Small intestine (tissue), 7 donors: ENCODE measurements around the gene ST3GAL6. TPM values are rescaled to one million over a fixed set of nuclear protein-coding genes. Genes with fewer than 3 reads are reported as not detected.
"Not testable (repeated sequence)": the region's sequence is repeated elsewhere in the genome, so short reads cannot be mapped to it uniquely, and the experiment has no call there.

Experiments
- DNase-seq, 2 donors: peaks; one replicate each; pipeline versions ENCODE4 v3.0.0 to v3.0.0-alpha.2; 2013
- FAIRE-seq: peaks from 2 replicates; lab custom pipeline; 2012; peaks lifted over from hg19 to GRCh38; lab: Jason Lieb, UNC
- H3K27ac ChIP-seq, 3 donors: one replicate each; pipeline ENCODE4 v1.5.1; 2013; ENCODE audit warnings: low read length in 2 of 3, mild to moderate bottlenecking in 2 of 3, control low read depth in 1 of 3, inconsistent platforms in 1 of 3, low read depth in 1 of 3, moderate library complexity in 1 of 3
- H3K27me3 ChIP-seq, 3 donors: one replicate each; pipeline ENCODE4 v1.6.1; 2013; ENCODE audit warnings: low read length in 3 of 3, inconsistent platforms in 1 of 3; ENCODE audit not compliant: control insufficient read depth in 3 of 3, insufficient read depth in 3 of 3
- H3K36me3 ChIP-seq, 3 donors: one replicate each; pipeline ENCODE4 v1.6.1; 2013; ENCODE audit warnings: low read length in 3 of 3, inconsistent platforms in 1 of 3, low read depth in 1 of 3, mild to moderate bottlenecking in 1 of 3, moderate library complexity in 1 of 3; ENCODE audit not compliant: control insufficient read depth in 3 of 3, insufficient read depth in 2 of 3
- H3K4me1 ChIP-seq, 3 donors: one replicate each; pipeline ENCODE4 v1.6.1; 2013; ENCODE audit warnings: low read length in 2 of 3, inconsistent platforms in 1 of 3, low read depth in 1 of 3, mild to moderate bottlenecking in 1 of 3, moderate library complexity in 1 of 3; ENCODE audit not compliant: control insufficient read depth in 3 of 3, insufficient read depth in 2 of 3
- H3K4me3 ChIP-seq, 3 donors: one replicate each; pipeline ENCODE4 v1.5.1; 2013; ENCODE audit warnings: low read length in 3 of 3, control low read depth in 1 of 3, inconsistent platforms in 1 of 3, low read depth in 1 of 3, mild to moderate bottlenecking in 1 of 3, moderate library complexity in 1 of 3
- H3K9me3 ChIP-seq, 2 donors: one replicate each; pipeline ENCODE4 v1.6.1; 2013; ENCODE audit warnings: low read depth in 1 of 2, low read length in 1 of 2; ENCODE audit not compliant: control insufficient read depth in 2 of 2, insufficient read depth in 1 of 2
- WGBS, 3 donors: extraction: QIAGEN DNeasy Blood & Tissue Kit; methylation state at CpG; one replicate each; pipeline ENCODE4 v1.1.7; 2013; 5-methylcytosine and 5-hydroxymethylcytosine counted together
- polyA plus RNA-seq, 4 donors: library from polyadenylated mRNA; stranded (reverse) in 3 of 4; unstranded in 1 of 4; fragments of 200-250 nt in 3 of 4; fragments of 120-200 nt in 1 of 4; gene quantifications; one replicate each; pipeline versions ENCODE4 v1.2.1 to v1.2.3, GENCODE V29; 2013
- donor health status: healthy with polysubstance abuse.
- donor health status: control.
- donor health status: control.
- donor health status: Bipolar disorder and iron deficiency.
- donor health status: healthy.

ST3GAL6 gene
- polyA plus RNA-seq, 4 donors = 2.2 to 7.6 (median 3.2) TPM; not detected in 1

- not testable (repeated sequence) for H3K4me1 ChIP-seq, DNase-seq, FAIRE-seq, H3K4me3 ChIP-seq, H3K36me3 ChIP-seq, H3K27me3 ChIP-seq, H3K27ac ChIP-seq
- peaks cover 3 to 16% of the 10 kb centered on the region in 2 donors for H3K9me3 ChIP-seq
- WGBS, 3 donors = 91 to 97% (median 94%) methylated on average over 5 of the region's 5 CpGs
Observed at GRCh38 chr3:98831060-98831459, 67.9 kb downstream of the ST3GAL6 start.

GRCh38 chr3:98839846-98840245, 76.7 kb downstream of the ST3GAL6 start:
- Histone ChIP-seq H3K36me3 (no peaks in the 10 kb centered on the region), H3K9me3 (no peaks in the 10 kb centered on the region), H3K27me3 (no peaks in the 10 kb centered on the region), H3K27ac (no peak overlapping the region), H3K4me1 (no peaks in the 10 kb centered on the region), H3K4me3 (no peak overlapping the region)
- 89 to 97% (median 92%) methylated on average over 3 of the region's 3 CpGs for WGBS, 3 donors
- FAIRE-seq = no peak
- DNase-seq = no peak

- no peak for DNase-seq
- H3K27ac ChIP-seq = no peak overlapping the region
- WGBS, 3 donors = 64 to 87% (median 84%) methylated on average over 7 of the region's 7 CpGs
- H3K4me1 ChIP-seq = no peaks in the 10 kb centered on the region
- no peak overlapping the region for H3K4me3 ChIP-seq
- FAIRE-seq = no peak
- H3K9me3 ChIP-seq = no peaks in the 10 kb centered on the region
- H3K36me3 ChIP-seq = no peaks in the 10 kb centered on the region
- no peaks in the 10 kb centered on the region for H3K27me3 ChIP-seq
Observed at GRCh38 chr3:98843266-98843959, 80.3 kb downstream of the ST3GAL6 start.

Other genes with a start within 250 kb of the ST3GAL6 start
- 10 to 100 TPM; 30.8 to 98.9 (median 51.8) TPM for gene CLDND1, start 240.4 kb upstream of the ST3GAL6 start, polyA plus RNA-seq
- gene GPR15, start 231.4 kb upstream of the ST3GAL6 start, polyA plus RNA-seq = under 1 TPM in 3 of 4 donors, not detected in 1; 0.16 to 0.54 (median 0.30) TPM
- 10 to 100 TPM; 13.4 to 28.8 (median 21.2) TPM for gene CPOX, start 169.7 kb upstream of the ST3GAL6 start, polyA plus RNA-seq
- gene DCBLD2, start 138.4 kb downstream of the ST3GAL6 start, polyA plus RNA-seq = 1 to 10 TPM in 3 of 4 donors, under 1 TPM in 1; 0.22 to 10.0 (median 2.0) TPM